Muscle of leg (tissue), 11 donors: ENCODE data around the gene KRT24. TPM values are rescaled to one million over a fixed set of nuclear protein-coding genes. Genes with fewer than 3 reads are reported as not detected.

ENCODE experiments used
- DNase-seq: peaks from one replicate; pipeline ENCODE4 v3.0.0; 2013
- H3K27ac ChIP-seq: one replicate; pipeline ENCODE4 v1.5.1; 2013; ENCODE audit warnings: mild to moderate bottlenecking, low read length, control low read depth
- H3K27me3 ChIP-seq: one replicate; pipeline ENCODE4 v1.6.1; 2013; ENCODE audit warnings: low read length; ENCODE audit not compliant: control insufficient read depth, insufficient read depth
- H3K36me3 ChIP-seq: one replicate; pipeline ENCODE4 v1.6.1; 2013; ENCODE audit warnings: low read length; ENCODE audit not compliant: control insufficient read depth, insufficient read depth
- H3K4me1 ChIP-seq: one replicate; pipeline ENCODE4 v1.6.1; 2013; ENCODE audit warnings: low read length; ENCODE audit not compliant: control insufficient read depth, insufficient read depth
- H3K4me3 ChIP-seq: one replicate; pipeline ENCODE4 v1.5.1; 2013; ENCODE audit warnings: low read length, control low read depth
- H3K9me3 ChIP-seq: replicated peaks from 2 replicates; pipeline ENCODE4 v1.6.1; 2013; ENCODE audit warnings: low read depth, low read length; ENCODE audit not compliant: control insufficient read depth
- WGBS: methylation state at CpG from one replicate; pipeline ENCODE4 v1.1.5; 2013; ENCODE audit warnings: missing lambda C conversion rate; ENCODE audit not compliant: insufficient coverage; 5-methylcytosine and 5-hydroxymethylcytosine counted together
- polyA plus RNA-seq, 8 donors: library from polyadenylated mRNA; unstranded; fragments of 120-200 nt; gene quantifications; one replicate each; pipeline versions ENCODE4 v1.2.1 to v1.2.3, GENCODE V29; 2013; ENCODE audit warnings: inconsistent platforms in 1 of 8, low replicate concordance in 1 of 8; ENCODE audit not compliant: insufficient read length in 8 of 8, insufficient read depth in 1 of 8
- total RNA-seq: library from RNA; stranded (reverse); fragments of 120-200 nt; gene quantifications from one replicate; pipeline ENCODE4 v1.2.4, GENCODE V29; 2013

Gene KRT24
- total and polyA plus RNA-seq, 9 donors = 0.21 to 0.24 TPM; not detected in 7

DNA sequence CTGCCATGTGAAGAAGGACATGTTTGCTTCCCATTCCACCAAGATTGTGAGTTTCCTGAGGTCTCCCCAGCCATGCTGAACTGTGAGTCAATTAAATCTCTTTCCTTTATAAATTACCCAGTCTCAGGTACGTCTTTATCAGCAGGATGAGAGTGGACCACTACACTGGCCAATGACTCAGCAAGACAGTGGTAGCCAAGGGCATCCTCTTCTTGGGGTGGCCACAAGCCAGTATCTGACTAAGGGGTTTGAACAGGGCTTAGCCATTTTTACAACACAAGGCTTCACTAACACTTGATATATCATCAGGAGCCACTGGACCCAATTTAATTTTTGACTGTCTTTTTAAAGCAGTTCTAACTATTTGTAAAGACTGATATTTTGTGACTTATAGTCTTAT is 21.1 kb upstream of the KRT24 start:
- Histone ChIP-seq H3K9me3 (no peaks in the 10 kb centered on the region), H3K36me3 (no peaks in the 10 kb centered on the region), H3K4me3 (no peak overlapping the region), H3K27ac (no peak overlapping the region), H3K27me3 (no peaks in the 10 kb centered on the region), H3K4me1 (no peaks in the 10 kb centered on the region)
- no peak for DNase-seq
- WGBS = 67% methylated on average over 1 of the region's 1 CpG

DNA sequence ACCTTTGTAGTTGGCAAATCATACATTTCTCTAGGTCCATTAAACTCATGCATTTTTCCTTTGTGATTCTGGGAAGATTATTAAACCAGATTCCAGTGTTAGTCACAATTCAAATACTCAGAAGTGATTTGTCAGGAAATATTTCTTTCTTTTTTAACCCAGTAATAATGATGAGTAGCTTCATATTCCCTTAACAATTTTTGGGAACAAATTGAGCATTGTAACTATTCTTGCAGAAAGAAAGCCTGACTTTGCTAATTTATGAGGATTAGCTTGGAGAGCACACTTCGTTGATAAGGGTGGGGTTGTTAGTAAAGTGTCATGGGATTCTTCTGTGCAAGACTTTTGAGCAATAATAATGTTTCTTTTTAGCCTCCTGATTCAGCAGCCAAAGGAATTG is 18.7 kb upstream of the KRT24 start:
- H3K36me3 ChIP-seq = no peaks in the 10 kb centered on the region
- DNase-seq = peak; percentile 73
- H3K9me3 ChIP-seq = no peaks in the 10 kb centered on the region
- no CpG with 5 or more reads among the region's 1 CpG for WGBS
- H3K27ac ChIP-seq = no peak overlapping the region
- H3K4me1 ChIP-seq = no peaks in the 10 kb centered on the region
- no peak overlapping the region for H3K4me3 ChIP-seq
- no peaks in the 10 kb centered on the region for H3K27me3 ChIP-seq

GRCh38 chr17:40720899-40721298 is 17.3 kb upstream of the KRT24 start:
- no peaks in the 10 kb centered on the region for H3K36me3 ChIP-seq
- H3K4me3 ChIP-seq = no peak overlapping the region
- H3K27ac ChIP-seq = no peak overlapping the region
- no CpG with 5 or more reads among the region's 2 CpGs for WGBS
- H3K9me3 ChIP-seq = no peaks in the 10 kb centered on the region
- no peaks in the 10 kb centered on the region for H3K27me3 ChIP-seq
- DNase-seq = peak; percentile 2
- no peaks in the 10 kb centered on the region for H3K4me1 ChIP-seq

DNA sequence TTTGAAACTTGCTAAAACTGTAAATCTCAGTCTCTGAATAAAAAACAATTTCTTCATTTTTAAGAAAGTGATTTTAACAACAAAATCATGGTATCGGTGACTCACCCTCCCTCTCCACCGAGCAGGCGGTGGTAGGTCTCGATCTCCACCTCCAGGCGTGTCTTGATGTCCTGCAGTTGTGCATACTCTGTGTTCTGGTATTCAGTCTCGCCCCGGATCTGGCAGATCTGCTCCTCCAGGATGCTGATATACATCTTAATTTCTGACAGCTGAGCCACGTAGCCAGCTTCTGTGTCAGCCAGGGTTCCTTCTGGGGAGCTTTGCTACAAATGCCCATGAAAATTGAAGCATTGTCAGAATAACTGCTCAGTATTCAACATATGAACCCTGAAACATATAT is 15.4 kb upstream of the KRT24 start:
- no peaks in the 10 kb centered on the region for H3K36me3 ChIP-seq
- no peaks in the 10 kb centered on the region for H3K9me3 ChIP-seq
- no peak overlapping the region for H3K27ac ChIP-seq
- no peak for DNase-seq
- H3K4me1 ChIP-seq = no peaks in the 10 kb centered on the region
- H3K27me3 ChIP-seq = no peaks in the 10 kb centered on the region
- H3K4me3 ChIP-seq = no peak overlapping the region
- WGBS = 41% methylated on average over 3 of the region's 8 CpGs

GRCh38 chr17:40717776-40718175 is 14.2 kb upstream of the KRT24 start:
- Histone ChIP-seq H3K9me3 (no peaks in the 10 kb centered on the region), H3K27me3 (no peaks in the 10 kb centered on the region), H3K36me3 (no peaks in the 10 kb centered on the region), H3K4me1 (no peaks in the 10 kb centered on the region), H3K4me3 (no peak overlapping the region), H3K27ac (no peak overlapping the region)
- WGBS = 86% methylated on average over 1 of the region's 3 CpGs
- no peak for DNase-seq

- Histone ChIP-seq H3K9me3 (no peaks in the 10 kb centered on the region), H3K4me3 (no peak overlapping the region), H3K36me3 (no peaks in the 10 kb centered on the region), H3K27me3 (no peaks in the 10 kb centered on the region), H3K27ac (no peak overlapping the region), H3K4me1 (no peaks in the 10 kb centered on the region)
- peak; percentile 7 for DNase-seq
- WGBS = 66% methylated on average over 5 of the region's 6 CpGs
Observed at GRCh38 chr17:40714473-40714872, 10.9 kb upstream of the KRT24 start.

DNA sequence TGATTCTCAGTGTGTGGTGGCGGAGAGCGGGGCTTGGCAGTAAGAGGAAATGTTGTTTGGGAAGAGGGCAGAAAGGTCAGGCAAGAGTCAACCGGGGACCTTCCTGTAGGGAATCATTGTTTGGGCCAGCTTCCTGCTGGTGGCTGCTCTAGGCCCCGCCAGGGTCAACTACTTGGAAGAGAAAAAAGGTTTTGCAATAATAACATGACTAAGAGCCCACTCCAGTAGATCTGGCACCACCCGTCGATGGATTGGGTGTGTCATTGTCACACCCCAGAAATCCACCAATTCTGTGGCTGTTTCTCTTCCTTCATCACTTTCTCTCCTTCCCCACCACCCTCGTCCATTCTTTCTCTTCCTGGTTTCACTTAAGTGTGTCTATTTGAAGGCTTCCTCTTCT is 4.2 kb upstream of the KRT24 start:
- H3K4me1 ChIP-seq = no peaks in the 10 kb centered on the region
- no peaks in the 10 kb centered on the region for H3K9me3 ChIP-seq
- H3K27ac ChIP-seq = no peak overlapping the region
- H3K36me3 ChIP-seq = no peaks in the 10 kb centered on the region
- H3K4me3 ChIP-seq = no peak overlapping the region
- peak; percentile 8 for DNase-seq
- WGBS = 74% methylated on average over 3 of the region's 7 CpGs
- peaks cover 3% of the 10 kb centered on the region for H3K27me3 ChIP-seq

- H3K4me1 ChIP-seq = no peaks in the 10 kb centered on the region
- H3K9me3 ChIP-seq = no peaks in the 10 kb centered on the region
- peaks cover 5% of the 10 kb centered on the region for H3K27me3 ChIP-seq
- no peak overlapping the region for H3K4me3 ChIP-seq
- no peak overlapping the region for H3K27ac ChIP-seq
- no CpG with 5 or more reads among the region's 4 CpGs for WGBS
- DNase-seq = no peak
- no peaks in the 10 kb centered on the region for H3K36me3 ChIP-seq
Observed at GRCh38 chr17:40705584-40705983, 2.0 kb upstream of the KRT24 start.

DNA sequence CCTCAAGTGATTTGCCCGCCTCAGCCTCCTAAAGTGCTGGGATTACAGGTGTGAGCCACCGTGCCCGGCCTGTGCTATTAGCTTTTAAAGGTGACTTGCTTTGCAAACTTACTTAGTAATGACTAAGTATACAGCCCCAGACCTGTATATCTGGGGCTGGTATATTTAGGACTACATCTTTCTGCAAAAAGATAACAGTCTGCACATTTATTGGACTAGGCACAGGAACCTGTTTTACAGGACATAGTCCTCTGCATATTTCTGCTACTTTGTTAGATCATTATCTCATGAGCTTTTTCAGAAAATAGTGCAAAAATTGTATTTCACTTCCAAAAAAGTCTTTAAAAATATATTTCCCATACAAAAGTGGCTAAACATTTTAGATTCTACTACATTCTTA is 1.3 kb downstream of the KRT24 start:
- Histone ChIP-seq H3K4me1 (no peaks in the 10 kb centered on the region), H3K9me3 (no peaks in the 10 kb centered on the region), H3K36me3 (no peaks in the 10 kb centered on the region), H3K4me3 (no peak overlapping the region), H3K27me3 (peaks cover 9% of the 10 kb centered on the region), H3K27ac (no peak overlapping the region)
- DNase-seq = no peak
- WGBS = no CpG with 5 or more reads among the region's 3 CpGs

DNA sequence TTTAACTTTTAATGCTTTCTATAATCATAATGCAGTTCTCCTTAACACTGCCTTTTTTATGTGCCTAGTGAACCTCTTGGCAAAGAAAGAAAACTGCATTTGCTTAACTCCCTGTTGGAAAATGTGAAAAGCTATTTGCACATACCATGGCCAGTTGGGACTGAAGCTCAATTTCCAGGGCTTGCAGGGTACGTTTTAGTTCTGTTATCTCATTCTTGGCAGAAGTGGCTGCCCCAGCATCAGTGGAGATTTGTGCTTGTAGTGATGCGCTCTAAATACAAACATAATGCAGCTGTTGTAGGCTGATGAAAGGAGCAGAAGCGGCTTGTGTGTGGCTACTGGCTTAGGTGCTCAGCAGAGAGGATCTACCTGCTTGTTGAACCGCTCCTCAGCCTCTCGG is 3.7 kb downstream of the KRT24 start:
- H3K4me1 ChIP-seq = no peaks in the 10 kb centered on the region
- H3K4me3 ChIP-seq = no peak overlapping the region
- peaks cover 11% of the 10 kb centered on the region for H3K27me3 ChIP-seq
- H3K27ac ChIP-seq = no peak overlapping the region
- no peaks in the 10 kb centered on the region for H3K9me3 ChIP-seq
- no peaks in the 10 kb centered on the region for H3K36me3 ChIP-seq
- 38% methylated on average over 2 of the region's 5 CpGs for WGBS
- DNase-seq = peak; percentile 87

DNA sequence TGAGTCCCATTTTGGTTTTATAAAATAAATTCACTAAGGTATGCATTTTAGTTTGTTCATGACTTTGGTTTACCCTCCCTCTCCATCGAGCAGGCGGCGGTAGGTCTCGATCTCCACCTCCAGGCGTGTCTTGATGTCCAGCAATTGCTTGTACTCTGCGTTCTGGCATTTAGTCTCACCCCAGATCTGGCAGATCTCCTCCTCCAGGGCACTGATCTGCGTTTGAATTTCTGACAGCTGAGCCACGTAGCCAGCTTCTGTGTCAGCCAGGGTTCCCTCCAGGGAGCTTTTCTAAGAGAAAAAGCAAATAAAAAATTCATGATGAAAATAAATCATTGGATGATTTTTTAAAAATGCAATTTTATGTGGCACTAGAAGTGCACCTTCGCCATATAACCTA is 4.2 kb downstream of the KRT24 start:
- Histone ChIP-seq H3K27me3 (peaks cover 11% of the 10 kb centered on the region), H3K4me3 (no peak overlapping the region), H3K36me3 (no peaks in the 10 kb centered on the region), H3K4me1 (no peaks in the 10 kb centered on the region), H3K27ac (no peak overlapping the region), H3K9me3 (no peaks in the 10 kb centered on the region)
- DNase-seq = peak; percentile 69
- WGBS = 23% methylated on average over 6 of the region's 9 CpGs
